PFSK-1 (cell line): ENCODE data around the gene RPE.

Experiments used
- FOXP2 ChIP-seq: optimal IDR thresholded peaks from 2 replicates; pipeline ENCODE3; 2011; ENCODE audit warnings: borderline replicate concordance, control low read depth, inconsistent platforms; ENCODE audit not compliant: insufficient read depth; ENCODE audit errors: extremely low read length, extremely low read depth
- POLR2AphosphoS5 ChIP-seq: IDR thresholded peaks from 2 replicates; pipeline ENCODE4 v1.6.1; 2012; ENCODE audit warnings: low read depth, mild to moderate bottlenecking, control low read depth, low read length, moderate library complexity
- SIN3A ChIP-seq: IDR thresholded peaks from 2 replicates; pipeline ENCODE4 v1.6.1; 2012; ENCODE audit warnings: mild to moderate bottlenecking, low read length, moderate library complexity, borderline replicate concordance; ENCODE audit not compliant: insufficient read depth
- TAF1 ChIP-seq: IDR thresholded peaks from 2 replicates; pipeline ENCODE4 v1.6.1; 2012; ENCODE audit warnings: low read length, control low read depth, borderline replicate concordance; ENCODE audit not compliant: insufficient read depth
- TF ChIP-seq, protein P1 (sequence below), 2 experiments: IDR thresholded peaks; 2 replicates each; pipeline versions ENCODE4 v1.6.1 to v1.8.0; 2011 to 2012; ENCODE audit warnings: low read depth in 2 of 2, low read length in 2 of 2, control low read depth in 1 of 2, inconsistent platforms in 1 of 2, mild to moderate bottlenecking in 1 of 2, moderate library complexity in 1 of 2; ENCODE audit not compliant: insufficient read depth in 1 of 2

Gene RPE

DNA sequence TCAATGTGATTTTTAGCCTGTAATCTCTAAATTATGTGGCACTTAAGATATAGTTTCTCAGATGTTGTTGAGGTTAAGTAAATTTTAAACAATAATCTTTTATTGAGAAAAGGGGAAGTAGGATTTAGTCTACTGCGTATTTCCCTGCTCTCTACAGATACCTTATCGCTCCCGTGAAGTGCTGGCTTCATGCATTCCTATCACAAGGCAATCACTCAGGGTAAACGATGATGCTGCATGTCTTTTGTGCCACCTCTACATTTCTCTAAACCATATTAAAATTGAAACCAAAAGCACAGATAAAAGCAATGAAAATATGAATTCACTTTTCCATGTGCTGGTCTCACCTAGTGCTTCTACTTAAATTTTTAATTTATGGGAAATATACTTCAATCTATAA lies 14.4 kb upstream of the RPE start:
- TF ChIP-seq TAF1: no peak
- TF ChIP-seq POLR2AphosphoS5: no peak
- no peak for TF ChIP-seq FOXP2
- TF ChIP-seq, protein P1, sequence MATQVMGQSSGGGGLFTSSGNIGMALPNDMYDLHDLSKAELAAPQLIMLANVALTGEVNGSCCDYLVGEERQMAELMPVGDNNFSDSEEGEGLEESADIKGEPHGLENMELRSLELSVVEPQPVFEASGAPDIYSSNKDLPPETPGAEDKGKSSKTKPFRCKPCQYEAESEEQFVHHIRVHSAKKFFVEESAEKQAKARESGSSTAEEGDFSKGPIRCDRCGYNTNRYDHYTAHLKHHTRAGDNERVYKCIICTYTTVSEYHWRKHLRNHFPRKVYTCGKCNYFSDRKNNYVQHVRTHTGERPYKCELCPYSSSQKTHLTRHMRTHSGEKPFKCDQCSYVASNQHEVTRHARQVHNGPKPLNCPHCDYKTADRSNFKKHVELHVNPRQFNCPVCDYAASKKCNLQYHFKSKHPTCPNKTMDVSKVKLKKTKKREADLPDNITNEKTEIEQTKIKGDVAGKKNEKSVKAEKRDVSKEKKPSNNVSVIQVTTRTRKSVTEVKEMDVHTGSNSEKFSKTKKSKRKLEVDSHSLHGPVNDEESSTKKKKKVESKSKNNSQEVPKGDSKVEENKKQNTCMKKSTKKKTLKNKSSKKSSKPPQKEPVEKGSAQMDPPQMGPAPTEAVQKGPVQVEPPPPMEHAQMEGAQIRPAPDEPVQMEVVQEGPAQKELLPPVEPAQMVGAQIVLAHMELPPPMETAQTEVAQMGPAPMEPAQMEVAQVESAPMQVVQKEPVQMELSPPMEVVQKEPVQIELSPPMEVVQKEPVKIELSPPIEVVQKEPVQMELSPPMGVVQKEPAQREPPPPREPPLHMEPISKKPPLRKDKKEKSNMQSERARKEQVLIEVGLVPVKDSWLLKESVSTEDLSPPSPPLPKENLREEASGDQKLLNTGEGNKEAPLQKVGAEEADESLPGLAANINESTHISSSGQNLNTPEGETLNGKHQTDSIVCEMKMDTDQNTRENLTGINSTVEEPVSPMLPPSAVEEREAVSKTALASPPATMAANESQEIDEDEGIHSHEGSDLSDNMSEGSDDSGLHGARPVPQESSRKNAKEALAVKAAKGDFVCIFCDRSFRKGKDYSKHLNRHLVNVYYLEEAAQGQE (IDR thresholded peaks at IDR 0.05; ENCODE audit: insufficient read depth in 1 of 2, low read depth in 2 of 2, low read length in 2 of 2): no peak
- no peak for TF ChIP-seq SIN3A

DNA sequence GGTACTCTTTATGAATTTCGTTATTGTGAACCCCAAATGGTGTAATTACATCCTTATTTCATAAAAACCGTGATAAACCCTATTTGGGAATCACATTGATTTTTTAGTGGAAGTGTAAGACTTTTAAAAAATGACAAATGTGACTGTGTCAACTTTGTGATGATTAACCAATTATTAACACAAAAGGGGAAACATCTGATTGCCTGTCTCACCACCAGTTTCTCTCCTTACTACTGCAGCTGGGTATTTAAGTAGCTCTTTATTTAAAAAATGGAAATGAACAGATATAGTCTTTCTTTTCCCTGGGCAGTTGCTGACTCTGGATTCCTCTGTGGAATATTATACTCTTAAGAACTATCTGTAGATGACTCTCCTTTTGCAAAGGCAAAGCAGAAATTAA lies 11.6 kb upstream of the RPE start:
- TF ChIP-seq TAF1: no peak
- TF ChIP-seq, protein P1 (IDR thresholded peaks at IDR 0.05; ENCODE audit: insufficient read depth in 1 of 2, low read depth in 2 of 2, low read length in 2 of 2): no peak
- TF ChIP-seq FOXP2: no peak
- no peak for TF ChIP-seq POLR2AphosphoS5
- TF ChIP-seq SIN3A: no peak

GRCh38 chr2:209993968-209994367 lies 8.5 kb upstream of the RPE start:
- TF ChIP-seq, protein P1 (IDR thresholded peaks at IDR 0.05; ENCODE audit: insufficient read depth in 1 of 2, low read depth in 2 of 2, low read length in 2 of 2): no peak
- TF ChIP-seq FOXP2: no peak
- TF ChIP-seq SIN3A: no peak
- no peak for TF ChIP-seq POLR2AphosphoS5
- TF ChIP-seq TAF1: no peak

DNA sequence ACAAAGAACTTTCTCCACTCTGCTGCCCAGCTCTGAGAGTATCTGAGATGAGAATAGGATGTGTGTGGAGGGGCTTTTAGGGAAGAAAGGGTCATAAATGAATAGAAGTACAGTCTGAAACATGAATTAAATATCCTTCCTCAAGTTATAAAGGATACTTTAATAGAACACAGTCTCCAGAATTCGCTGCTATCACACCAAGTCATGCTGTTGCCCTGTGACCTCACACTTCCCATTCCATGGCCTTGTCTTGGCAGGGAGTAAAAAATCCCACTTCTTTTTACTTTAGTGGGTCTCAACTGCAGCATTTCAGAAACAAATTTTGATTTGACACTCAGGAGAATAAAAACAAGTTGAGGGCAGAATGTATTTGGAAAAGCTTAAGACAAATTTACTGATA lies 3.8 kb upstream of the RPE start:
- no peak for TF ChIP-seq POLR2AphosphoS5
- TF ChIP-seq FOXP2: no peak
- TF ChIP-seq TAF1: no peak
- no peak for TF ChIP-seq SIN3A
- TF ChIP-seq, protein P1 (IDR thresholded peaks at IDR 0.05; ENCODE audit: insufficient read depth in 1 of 2, low read depth in 2 of 2, low read length in 2 of 2): no peak
